Astrocyte (in vitro differentiated cells and primary cell): ENCODE measurements around the gene BICC1. TPM values are rescaled to one million over a fixed set of nuclear protein-coding genes. Genes with fewer than 3 reads are reported as not detected.

Source experiments
- DNase-seq: peaks from one replicate; pipeline ENCODE4 v3.0.0-alpha.2; 2010; ENCODE audit warnings: low read depth
- FAIRE-seq: peaks from 2 replicates; lab custom pipeline; 2011; peaks lifted over from hg19 to GRCh38; lab: Jason Lieb, UNC
- H2AFZ ChIP-seq: 2 replicates; pipeline ENCODE4 v1.6.0; 2012; ENCODE audit warnings: low read depth, low read length, inconsistent platforms
- H3K27ac ChIP-seq: 2 replicates; pipeline ENCODE4 v1.5.1; 2011; ENCODE audit warnings: low read depth, low read length, inconsistent platforms
- H3K27me3 ChIP-seq: 2 replicates; pipeline ENCODE4 v1.6.0; 2011; ENCODE audit warnings: low read length, inconsistent platforms; ENCODE audit not compliant: insufficient read depth
- H3K36me3 ChIP-seq: 2 replicates; pipeline ENCODE4 v1.5.1; 2011; ENCODE audit warnings: low read length, inconsistent platforms; ENCODE audit not compliant: insufficient read depth
- H3K4me1 ChIP-seq: 2 replicates; pipeline ENCODE4 v1.5.1; 2011; ENCODE audit warnings: low read length, inconsistent platforms; ENCODE audit not compliant: insufficient read depth
- H3K4me2 ChIP-seq: 2 replicates; pipeline ENCODE4 v1.6.0; 2012; ENCODE audit warnings: low read length, inconsistent platforms
- H3K4me3 ChIP-seq: 2 replicates; pipeline ENCODE4 v1.5.1; 2011; ENCODE audit warnings: low read depth, mild to moderate bottlenecking, low read length, inconsistent platforms; ENCODE audit not compliant: insufficient read depth
- H3K79me2 ChIP-seq: 2 replicates; pipeline ENCODE4 v1.6.0; 2012; ENCODE audit warnings: mild to moderate bottlenecking, low read length, inconsistent platforms; ENCODE audit not compliant: insufficient read depth
- H3K9ac ChIP-seq: 2 replicates; pipeline ENCODE4 v1.6.0; 2012; ENCODE audit warnings: mild to moderate bottlenecking, low read length, inconsistent platforms
- H3K9me3 ChIP-seq: 2 replicates; pipeline ENCODE4 v1.5.1; 2012; ENCODE audit warnings: low read depth, mild to moderate bottlenecking, low read length, inconsistent platforms; ENCODE audit not compliant: insufficient read depth
- H4K20me1 ChIP-seq: 2 replicates; pipeline ENCODE4 v1.6.0; 2012; ENCODE audit warnings: low read length, inconsistent platforms; ENCODE audit not compliant: insufficient read depth
- H3K27ac Mint-ChIP-seq: one replicate; pipeline ENCODE4 v1.8.0; 2021; ENCODE audit warnings: mild to moderate bottlenecking, mixed read lengths; ENCODE audit not compliant: unreplicated experiment
- H3K27me3 Mint-ChIP-seq: one replicate; pipeline ENCODE4 v1.8.0; 2021; ENCODE audit warnings: low read depth, mixed read lengths; ENCODE audit not compliant: unreplicated experiment
- H3K36me3 Mint-ChIP-seq: one replicate; pipeline ENCODE4 v1.8.0; 2021; ENCODE audit warnings: low read depth, mixed read lengths; ENCODE audit not compliant: unreplicated experiment
- H3K4me1 Mint-ChIP-seq: one replicate; pipeline ENCODE4 v1.8.0; 2021; ENCODE audit warnings: low read depth, mixed read lengths; ENCODE audit not compliant: unreplicated experiment
- H3K4me3 Mint-ChIP-seq: one replicate; pipeline ENCODE4 v1.8.0; 2021; ENCODE audit warnings: mild to moderate bottlenecking, moderate library complexity, mixed read lengths; ENCODE audit not compliant: unreplicated experiment
- H3K9me3 Mint-ChIP-seq: one replicate; pipeline ENCODE4 v1.8.0; 2021; ENCODE audit warnings: mild to moderate bottlenecking, mixed read lengths; ENCODE audit not compliant: unreplicated experiment
- CTCF ChIP-seq: IDR thresholded peaks from 2 replicates; pipeline ENCODE4 v1.5.1; 2011; ENCODE audit warnings: low read depth, mild to moderate bottlenecking, inconsistent platforms, low read length, moderate library complexity; ENCODE audit not compliant: insufficient read depth
- EZH2 ChIP-seq: IDR thresholded peaks from 2 replicates; pipeline ENCODE4 v1.6.1; 2012; ENCODE audit warnings: mild to moderate bottlenecking, low read length, inconsistent platforms; ENCODE audit not compliant: insufficient read depth
- total RNA-seq: library from RNA; stranded (reverse); gene quantifications from 2 replicates; pipeline ENCODE4 v1.2.1, GENCODE V29; 2021

The BICC1 gene
- total RNA-seq, 1 donor from 2014 or later, result 23.0 TPM

- Histone ChIP-seq H3K27ac (no peak overlapping the region), H3K4me1 (no peaks in the 10 kb centered on the region), H3K27me3 (no peaks in the 10 kb centered on the region), H3K36me3 (no peaks in the 10 kb centered on the region), H3K79me2 (no peaks in the 10 kb centered on the region), H2AFZ (no peak overlapping the region), H3K4me3 (no peak overlapping the region), H3K4me2 (no peak overlapping the region), H3K9me3 (no peaks in the 10 kb centered on the region), H3K9ac (no peak overlapping the region), H4K20me1 (no peaks in the 10 kb centered on the region)
- no peak for FAIRE-seq
- peaks cover 11% of the 10 kb centered on the region for H3K4me1 Mint-ChIP-seq
- TF ChIP-seq CTCF, result no peak
- TF ChIP-seq EZH2, result no peak
- no peaks in the 10 kb centered on the region for H3K27me3 Mint-ChIP-seq
- DNase-seq, result peak; percentile 68
- H3K36me3 Mint-ChIP-seq, result no peaks in the 10 kb centered on the region
- H3K9me3 Mint-ChIP-seq, result peaks cover 1% of the 10 kb centered on the region
- H3K27ac Mint-ChIP-seq, result no peak overlapping the region
- no peak overlapping the region for H3K4me3 Mint-ChIP-seq
These were observed 25.9 kb upstream of the BICC1 start for GRCh38 chr10:58486821-58487220.

- Histone ChIP-seq H3K79me2 (no peaks in the 10 kb centered on the region), H3K4me3 (no peak overlapping the region), H3K9me3 (no peaks in the 10 kb centered on the region), H3K36me3 (no peaks in the 10 kb centered on the region), H3K27me3 (no peaks in the 10 kb centered on the region), H4K20me1 (no peaks in the 10 kb centered on the region), H3K27ac (no peak overlapping the region), H3K4me2 (no peak overlapping the region), H3K4me1 (no peaks in the 10 kb centered on the region), H2AFZ (no peak overlapping the region), H3K9ac (no peak overlapping the region)
- H3K27me3 Mint-ChIP-seq, result no peaks in the 10 kb centered on the region
- H3K36me3 Mint-ChIP-seq, result no peaks in the 10 kb centered on the region
- H3K9me3 Mint-ChIP-seq, result peaks cover 1% of the 10 kb centered on the region
- H3K27ac Mint-ChIP-seq, result no peak overlapping the region
- TF ChIP-seq EZH2, result no peak
- no peak for TF ChIP-seq CTCF
- DNase-seq, result peak; percentile 58
- FAIRE-seq, result no peak
- H3K4me1 Mint-ChIP-seq, result peaks cover 11% of the 10 kb centered on the region
- H3K4me3 Mint-ChIP-seq, result no peak overlapping the region
These were observed 23.8 kb upstream of the BICC1 start for GRCh38 chr10:58488921-58489320.

- H3K4me1 Mint-ChIP-seq, result peaks cover 2% of the 10 kb centered on the region
- Histone ChIP-seq H4K20me1 (no peaks in the 10 kb centered on the region), H3K4me2 (no peak overlapping the region), H3K9ac (no peak overlapping the region), H3K4me3 (no peak overlapping the region), H3K27ac (no peak overlapping the region), H3K27me3 (no peaks in the 10 kb centered on the region), H2AFZ (no peak overlapping the region), H3K36me3 (no peaks in the 10 kb centered on the region), H3K79me2 (no peaks in the 10 kb centered on the region), H3K4me1 (no peaks in the 10 kb centered on the region), H3K9me3 (no peaks in the 10 kb centered on the region)
- peaks cover 12% of the 10 kb centered on the region for H3K27me3 Mint-ChIP-seq
- no peak overlapping the region for H3K27ac Mint-ChIP-seq
- no peaks in the 10 kb centered on the region for H3K36me3 Mint-ChIP-seq
- TF ChIP-seq EZH2 (no peak), CTCF (no peak)
- no peaks in the 10 kb centered on the region for H3K9me3 Mint-ChIP-seq
- peak overlapping the region; percentile 9 for H3K4me3 Mint-ChIP-seq
- DNase-seq (no peak), FAIRE-seq (no peak)
These were observed 9.7 kb upstream of the BICC1 start for GRCh38 chr10:58502956-58503355.
